ENCODE data around the gene PPM1M.
A peak's percentile ranks its signal among the peaks of the same experiment; 100 is the strongest.

GRCh38 chr3:52227117-52227516 is 18.4 kb upstream of the PPM1M start:
- TF ChIP-seq CTCF (conservative IDR thresholded peaks at IDR 0.05; ENCODE audit: low read depth, low read length): peak; percentile 41
- no peak for TF ChIP-seq EZH2phosphoT487 (IDR thresholded peaks at IDR 0.05; ENCODE audit: borderline replicate concordance, low read length)
- no peak for TF ChIP-seq EZH2 (IDR thresholded peaks at IDR 0.05; ENCODE audit: low read length, unreplicated experiment)
